NCI-H1105 treated with DMSO at 0.1 percent for 48 hours (cell line): ENCODE data around the gene CNTN1.

Source experiments
- DNase-seq: peaks from one replicate; lab custom pipeline; 2025; lab: John Stamatoyannopoulos, UW

The CNTN1 gene

GRCh38 chr12:40853221-40853620 lies 161.0 kb downstream of the CNTN1 start:
- DNase-seq = no peak

DNA sequence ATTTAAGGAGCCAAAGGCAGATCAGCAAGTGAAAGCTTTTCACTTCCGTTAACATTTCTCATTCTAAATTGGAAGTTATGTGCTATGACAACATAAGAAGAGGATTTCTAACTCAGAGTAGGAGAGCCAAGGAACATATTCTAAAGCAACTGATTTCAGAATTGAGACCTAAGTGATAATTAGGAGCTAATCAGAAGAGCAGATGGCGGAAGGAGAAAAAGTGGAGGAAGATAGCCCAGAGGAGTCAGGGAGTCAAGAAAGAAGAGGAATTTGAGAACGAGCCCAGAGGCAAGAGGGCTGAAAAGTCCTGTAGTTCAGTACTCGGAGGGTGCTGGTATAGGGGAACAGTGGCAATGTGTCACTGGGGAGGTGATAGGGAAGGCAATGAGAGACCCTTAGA lies 162.4 kb downstream of the CNTN1 start:
- no peak for DNase-seq

DNA sequence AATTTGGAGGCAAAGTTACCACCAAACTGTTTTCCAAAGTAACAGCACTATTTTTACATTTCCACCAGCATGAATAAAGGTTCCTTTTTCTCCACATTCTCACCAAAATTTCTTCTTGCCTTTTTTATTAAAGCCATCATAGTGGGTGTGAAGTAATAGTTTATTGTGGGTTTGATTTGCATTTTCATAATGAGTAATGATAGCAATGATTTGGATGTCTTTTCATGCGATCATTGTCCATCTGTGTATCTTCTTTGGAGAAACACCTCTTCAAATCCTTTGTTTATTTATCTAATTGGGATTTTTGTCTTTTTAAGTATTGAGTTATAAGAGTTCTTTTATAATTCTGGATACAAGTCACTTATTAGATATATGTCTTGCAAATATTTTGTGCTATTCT lies 172.7 kb downstream of the CNTN1 start:
- no peak for DNase-seq

DNA sequence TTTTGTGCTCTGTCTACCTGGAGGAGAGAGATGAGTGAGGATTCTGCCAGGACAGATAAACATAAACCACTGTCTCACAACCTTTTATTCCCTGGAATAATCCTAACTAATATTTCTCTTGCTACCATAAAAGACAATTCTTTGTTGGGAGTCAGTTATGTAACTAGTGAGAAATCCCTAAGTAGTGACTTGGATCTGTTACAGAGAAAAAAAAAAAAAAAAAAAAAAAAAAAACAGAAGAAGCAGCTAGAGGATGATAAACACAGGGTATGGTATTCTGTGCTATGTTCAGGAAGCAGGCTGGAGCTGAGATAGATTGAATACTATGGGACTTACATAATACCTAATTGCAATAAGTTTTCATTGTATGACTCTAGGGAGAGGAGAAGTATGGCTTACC lies 178.7 kb downstream of the CNTN1 start:
- DNase-seq = no peak

DNA sequence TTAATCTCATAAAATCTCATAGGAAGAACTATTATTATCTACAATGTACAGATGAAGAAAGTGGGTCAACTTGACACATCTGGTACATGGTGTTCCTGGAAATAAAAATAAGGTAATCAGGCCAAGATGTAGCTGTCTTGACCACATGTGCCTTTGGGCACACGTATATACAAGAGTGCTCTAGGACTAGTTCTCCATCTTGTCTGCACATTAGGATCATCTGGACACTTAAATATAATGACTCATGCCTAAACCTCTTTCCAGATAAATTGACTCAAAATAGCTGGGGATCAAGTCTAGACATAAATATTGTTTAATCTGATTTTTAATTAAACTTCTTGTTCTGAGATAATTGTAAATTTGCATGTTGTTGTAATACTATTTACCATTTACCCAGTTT lies 182.6 kb downstream of the CNTN1 start:
- no peak for DNase-seq

DNA sequence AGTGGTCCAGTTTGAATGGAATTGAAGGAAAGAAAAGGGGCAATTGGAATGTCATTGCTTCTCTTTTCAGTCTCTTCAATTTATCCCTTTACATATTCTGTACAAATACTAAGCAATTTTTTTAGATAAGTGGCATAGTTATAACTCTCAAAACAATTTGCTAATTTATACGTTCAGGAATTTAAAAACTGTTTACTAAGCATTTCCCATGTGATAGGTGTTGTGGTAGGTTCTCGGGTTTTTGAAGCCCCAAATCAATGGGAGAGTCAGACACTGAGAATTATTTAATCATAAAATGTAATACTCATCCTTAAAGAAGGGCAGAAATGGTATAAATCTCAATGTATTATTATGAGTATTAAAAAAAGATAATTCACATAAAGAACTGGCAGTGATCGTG lies 197.1 kb downstream of the CNTN1 start:
- no peak for DNase-seq

- no peak for DNase-seq
Observed at GRCh38 chr12:40892528-40892927, 200.3 kb downstream of the CNTN1 start.

DNA sequence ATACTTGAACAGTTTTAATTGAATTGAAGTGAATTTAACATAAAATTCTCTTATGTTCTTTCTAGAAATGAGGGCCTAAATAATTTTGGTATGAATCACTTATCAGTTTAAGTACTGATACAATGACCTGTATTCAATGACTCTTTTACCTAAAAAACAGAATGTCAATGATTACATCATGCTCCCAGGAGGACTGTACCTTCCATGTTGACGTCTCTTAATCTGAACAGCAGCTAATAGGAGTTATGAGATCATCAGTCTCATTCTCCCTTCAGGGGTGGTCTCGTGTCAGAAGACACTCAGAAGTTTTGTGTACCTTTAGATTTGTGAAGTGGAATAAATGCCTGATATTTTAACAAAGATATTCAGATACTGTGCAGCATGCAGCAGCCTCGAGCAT lies 206.3 kb downstream of the CNTN1 start:
- no peak for DNase-seq

DNA sequence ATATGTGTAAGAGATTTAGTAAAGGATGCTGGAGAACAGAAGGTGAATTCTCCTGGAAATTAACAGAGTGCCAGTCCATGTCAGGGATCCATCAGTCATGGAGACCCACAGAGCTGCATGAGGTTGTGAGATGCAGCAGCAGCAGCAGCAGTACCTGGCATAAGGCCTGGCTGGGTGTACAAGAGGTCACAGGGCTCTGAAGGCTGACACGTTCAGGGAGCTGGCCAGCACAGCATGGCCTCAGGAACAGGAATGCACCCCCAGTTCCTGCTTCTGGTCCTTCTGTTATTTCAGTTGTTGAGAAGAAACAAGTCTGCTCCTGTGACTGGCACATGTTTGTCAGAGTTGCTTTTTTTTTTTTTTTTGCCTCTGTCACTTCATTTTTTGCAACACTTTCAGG lies 210.8 kb downstream of the CNTN1 start:
- DNase-seq = no peak

DNA sequence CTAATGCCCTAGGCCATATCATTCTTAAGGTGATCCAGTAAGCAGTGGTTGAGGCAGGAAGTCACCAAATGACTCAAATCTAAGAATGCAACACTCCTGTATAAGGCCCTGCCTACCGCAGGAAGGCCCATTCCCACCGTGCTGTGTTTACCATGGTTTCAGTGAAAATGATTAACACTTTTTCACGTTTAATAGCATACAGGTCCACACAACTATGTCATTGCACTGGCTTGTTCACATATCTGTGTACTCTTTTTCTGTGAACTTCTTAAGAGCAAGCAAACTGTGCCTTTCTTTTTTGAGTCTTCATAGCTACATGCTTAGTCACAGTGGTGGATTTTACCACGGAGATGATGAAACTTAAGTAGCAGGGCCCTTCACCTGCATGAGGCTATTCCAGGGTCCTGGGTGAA lies 214.9 kb downstream of the CNTN1 start:
- DNase-seq = no peak

GRCh38 chr12:40911676-40912075 lies 219.4 kb downstream of the CNTN1 start:
- DNase-seq = no peak

- DNase-seq = no peak
Observed at GRCh38 chr12:40915172-40915571, 222.9 kb downstream of the CNTN1 start.

GRCh38 chr12:40917561-40917960 lies 225.3 kb downstream of the CNTN1 start:
- no peak for DNase-seq

- DNase-seq = peak; percentile 46
Observed at GRCh38 chr12:40921563-40922163, 229.4 kb downstream of the CNTN1 start.

DNA sequence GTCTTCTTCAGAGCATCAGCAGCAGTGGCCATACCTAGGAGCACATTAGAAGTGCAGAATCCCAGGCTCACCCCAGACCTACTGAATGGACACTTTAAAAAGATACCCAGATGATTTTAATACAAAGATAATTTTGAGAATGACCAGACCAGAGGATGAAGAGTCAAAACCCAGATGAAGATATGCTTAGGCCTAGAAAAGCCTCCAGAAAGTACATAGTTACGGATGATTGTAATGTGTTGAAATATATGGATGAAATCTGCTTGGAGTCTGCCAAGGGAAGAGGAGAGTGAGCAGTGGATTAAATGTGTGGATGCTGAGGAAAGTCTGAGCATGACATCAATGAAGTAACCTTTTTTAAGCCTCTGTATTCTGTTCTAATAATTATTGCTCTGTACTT lies 245.7 kb downstream of the CNTN1 start:
- DNase-seq = no peak

GRCh38 chr12:40942326-40942725 lies 250.1 kb downstream of the CNTN1 start:
- no peak for DNase-seq

- no peak for DNase-seq
Observed at GRCh38 chr12:40945772-40946171, 253.5 kb downstream of the CNTN1 start.

GRCh38 chr12:40946612-40947194 lies 254.5 kb downstream of the CNTN1 start:
- peak; percentile 64 for DNase-seq

GRCh38 chr12:40947797-40948196 lies 255.6 kb downstream of the CNTN1 start:
- no peak for DNase-seq

DNA sequence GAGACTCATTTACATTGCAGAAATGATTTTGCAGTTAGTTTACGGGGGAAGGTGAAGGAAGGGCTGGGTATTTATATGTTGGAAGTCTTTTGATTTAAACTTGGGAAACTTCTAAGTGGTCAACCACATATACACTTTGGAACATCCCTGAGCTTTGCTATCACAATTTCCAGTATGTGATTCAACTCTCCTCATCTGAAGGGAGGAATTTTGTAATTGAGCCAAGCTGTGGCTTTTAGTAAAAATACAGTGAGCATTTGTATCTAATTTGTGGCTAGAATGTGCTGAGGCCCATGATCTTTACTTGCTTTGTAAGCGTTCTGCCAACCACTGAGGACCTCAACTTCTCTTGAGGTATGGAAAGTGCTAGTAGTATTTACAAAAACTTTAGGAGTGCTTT lies 260.8 kb downstream of the CNTN1 start:
- DNase-seq = no peak

GRCh38 chr12:40957417-40957816 lies 265.2 kb downstream of the CNTN1 start:
- DNase-seq = no peak

DNA sequence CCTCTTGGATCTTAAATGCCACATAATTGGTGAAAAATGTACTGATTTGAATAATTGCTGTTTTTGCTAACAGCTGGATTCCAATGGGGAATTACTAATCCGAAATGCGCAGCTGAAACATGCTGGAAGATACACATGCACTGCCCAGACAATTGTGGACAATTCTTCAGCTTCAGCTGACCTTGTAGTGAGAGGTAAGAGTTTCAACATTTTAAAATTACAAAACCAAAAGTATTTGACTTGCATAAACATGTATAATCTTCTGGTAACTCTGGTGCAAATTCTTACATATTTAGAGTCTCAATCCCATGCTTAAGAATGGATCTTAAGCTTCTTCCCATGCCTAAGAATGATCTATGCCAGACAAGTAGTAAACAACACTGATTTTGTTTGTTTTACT lies 266.8 kb downstream of the CNTN1 start:
- DNase-seq = no peak

DNA sequence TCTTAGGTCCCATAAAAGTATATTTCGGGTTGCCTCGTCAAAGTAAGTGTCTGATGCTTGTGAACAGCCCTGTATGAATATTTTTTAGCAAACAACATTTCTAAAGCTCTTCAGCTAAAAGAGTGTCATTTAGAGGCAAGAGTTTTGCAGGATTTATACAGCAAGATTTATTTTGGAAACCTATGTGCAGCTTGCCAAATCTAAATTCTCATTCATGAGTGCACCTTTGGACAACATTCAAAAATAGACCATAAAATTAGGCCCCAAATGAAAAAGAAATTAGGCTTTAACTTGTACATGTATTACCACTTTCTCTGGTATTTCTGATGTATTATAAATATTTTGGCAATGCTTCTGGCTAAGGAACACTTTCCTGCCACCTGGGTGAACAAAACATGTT lies 271.5 kb downstream of the CNTN1 start:
- peak; percentile 61 for DNase-seq

- no peak for DNase-seq
Observed at GRCh38 chr12:40969796-40970195, 277.6 kb downstream of the CNTN1 start.
